ENCODE results near the gene PFKFB3.
A peak's percentile ranks its signal among the peaks of the same experiment; 100 is the strongest.
"Not testable (repeated sequence)": the region's sequence is repeated elsewhere in the genome, so short reads cannot be mapped to it uniquely, and the experiment has no call there.

The PFKFB3 gene

GRCh38 chr10:6236349-6237198 is 33.8 kb downstream of the PFKFB3 start:
- no peak for DNase-seq (ENCODE audit: low read depth)

GRCh38 chr10:6237199-6237530 is 34.4 kb downstream of the PFKFB3 start:
- no peak for DNase-seq (ENCODE audit: low read depth)

DNA sequence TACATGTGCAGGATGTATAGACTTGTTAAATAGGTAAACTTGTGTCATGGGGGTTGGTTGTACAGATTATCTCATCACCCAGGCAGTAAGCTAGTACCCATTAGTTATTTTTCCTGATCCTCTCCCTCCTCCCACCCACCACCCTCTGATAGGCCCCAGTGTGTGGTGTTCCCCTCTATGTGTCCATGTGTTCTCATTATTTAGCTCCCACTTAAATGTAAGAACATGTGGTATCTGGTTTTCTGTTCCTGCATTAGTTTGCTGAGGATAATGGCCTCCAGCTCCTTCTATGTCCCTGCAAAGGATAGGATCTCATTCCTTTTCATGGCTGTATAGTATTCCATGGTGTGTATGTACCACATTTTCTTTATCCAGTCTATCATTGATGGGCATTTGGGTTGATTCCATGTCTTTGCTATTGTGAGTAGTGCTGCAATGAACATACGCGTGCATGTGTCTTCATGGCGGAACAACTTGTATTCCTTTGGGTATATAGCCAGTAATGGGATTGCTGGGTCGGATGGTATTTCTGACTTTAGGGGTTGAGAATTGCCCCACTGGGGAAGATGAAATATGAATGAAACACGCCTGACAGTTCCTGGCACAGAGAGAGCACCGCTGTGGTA is 36.0 kb downstream of the PFKFB3 start:
- not testable (repeated sequence) for DNase-seq (ENCODE audit: low read depth)

GRCh38 chr10:6239213-6239991 is 36.7 kb downstream of the PFKFB3 start:
- peak; percentile 11 for DNase-seq (ENCODE audit: low read depth)

- DNase-seq (ENCODE audit: low read depth), result no peak
Observed at GRCh38 chr10:6240254-6240653, 37.5 kb downstream of the PFKFB3 start.

- DNase-seq (ENCODE audit: low read depth), result no peak
Observed at GRCh38 chr10:6242089-6242488, 39.4 kb downstream of the PFKFB3 start.

DNA sequence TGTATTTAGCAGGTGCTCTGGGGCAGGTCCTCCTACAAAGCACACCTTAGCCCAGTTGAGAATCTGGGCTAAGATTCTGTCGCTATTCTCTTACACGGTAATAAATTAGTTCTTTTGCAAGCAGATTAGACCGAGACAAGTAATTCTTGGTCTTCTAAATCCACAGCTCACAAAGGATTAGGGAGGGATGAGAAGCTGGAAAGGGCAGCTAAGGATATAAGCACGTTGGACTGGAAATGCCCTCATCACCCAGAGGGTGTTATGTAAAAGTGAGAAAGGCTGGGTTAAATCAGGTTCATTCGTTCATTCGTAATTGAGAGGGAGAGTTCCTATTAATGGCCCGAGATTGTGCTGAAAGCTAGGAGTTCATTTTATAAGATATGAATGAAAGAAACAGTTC is 41.8 kb downstream of the PFKFB3 start:
- DNase-seq (ENCODE audit: low read depth), result no peak

DNA sequence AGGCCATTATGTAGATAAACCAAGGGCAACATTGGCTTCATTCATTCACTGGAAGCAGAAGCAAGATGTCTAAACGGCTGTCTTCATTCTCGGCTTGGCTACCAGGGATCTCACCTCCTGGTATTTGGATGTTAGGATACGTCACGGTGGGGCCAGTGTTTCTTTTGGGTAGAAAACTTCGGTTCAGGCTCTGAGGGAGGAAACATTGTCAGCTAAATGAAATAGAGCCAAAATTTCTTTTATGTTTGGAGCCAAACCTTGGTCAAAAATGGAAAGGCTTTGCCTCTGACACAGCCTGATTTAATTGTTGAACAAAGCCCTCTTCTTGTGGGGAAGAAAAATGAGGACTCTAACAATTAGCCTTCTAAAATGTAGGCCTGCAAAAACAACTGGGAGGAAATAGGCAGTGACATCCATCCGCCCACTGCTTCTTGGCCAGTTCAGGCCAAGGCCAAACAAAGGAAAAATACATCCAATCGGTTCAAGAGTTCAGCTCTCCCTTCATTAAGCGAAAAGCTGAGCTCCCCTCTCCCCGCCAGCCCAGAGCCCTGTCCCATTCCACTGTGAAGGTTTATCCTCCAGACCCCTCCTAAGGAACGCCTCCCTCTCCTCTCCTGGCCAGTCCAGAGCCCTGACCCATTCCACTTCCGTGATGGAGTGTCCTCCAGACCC is 44.4 kb downstream of the PFKFB3 start:
- DNase-seq (ENCODE audit: low read depth), result no peak

GRCh38 chr10:6248908-6249307 is 46.2 kb downstream of the PFKFB3 start:
- not testable (repeated sequence) for DNase-seq (ENCODE audit: low read depth)

DNA sequence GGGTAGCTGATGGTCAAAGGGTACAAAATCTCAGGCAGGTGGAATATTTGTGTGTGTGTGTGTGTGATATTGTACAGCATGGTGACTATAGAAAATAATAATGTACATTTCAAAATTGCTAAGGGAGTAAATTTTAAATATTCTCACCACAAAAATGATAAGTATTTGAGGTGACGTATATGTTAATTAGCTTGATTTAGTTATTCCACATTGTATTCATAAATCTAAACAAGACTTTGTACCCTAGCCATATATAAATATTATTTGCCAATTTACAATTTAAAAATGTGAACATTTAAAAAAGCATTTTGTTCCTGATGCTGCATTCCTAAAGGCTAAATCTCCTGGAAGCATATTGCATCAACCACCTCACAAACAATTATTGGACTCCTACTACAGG is 47.0 kb downstream of the PFKFB3 start:
- DNase-seq (ENCODE audit: low read depth), result no peak

- DNase-seq (ENCODE audit: low read depth), result no peak
Observed at GRCh38 chr10:6250745-6251144, 48.0 kb downstream of the PFKFB3 start.

- DNase-seq (ENCODE audit: low read depth), result no peak
Observed at GRCh38 chr10:6254201-6254600, 51.5 kb downstream of the PFKFB3 start.

DNA sequence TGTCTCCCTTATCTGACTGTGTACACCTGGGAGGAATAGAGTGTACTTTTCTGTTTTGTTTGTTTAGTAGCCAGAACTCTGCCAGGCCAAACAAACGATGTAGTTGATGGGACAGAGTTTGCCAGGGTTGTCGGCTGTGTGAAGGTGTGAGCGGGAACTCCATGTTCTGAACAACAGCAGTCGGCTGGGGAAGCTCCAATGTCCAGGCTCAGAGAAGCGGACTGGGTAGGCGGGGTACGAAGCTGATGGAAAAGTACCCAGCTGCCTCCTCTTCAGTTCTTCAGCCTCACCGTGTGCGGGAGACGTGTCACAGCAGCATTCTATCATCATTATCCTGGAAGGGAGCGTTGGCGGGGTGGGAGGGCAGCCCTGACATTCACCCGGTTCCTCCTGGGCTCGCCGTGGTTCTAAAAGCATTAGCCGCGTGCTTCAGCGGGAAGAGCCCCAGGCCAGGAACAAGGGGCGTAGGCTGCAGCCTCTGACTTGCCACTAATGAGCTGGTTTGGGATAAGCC is 52.9 kb downstream of the PFKFB3 start:
- no peak for DNase-seq (ENCODE audit: low read depth)

GRCh38 chr10:6256439-6256838 is 53.7 kb downstream of the PFKFB3 start:
- no peak for DNase-seq (ENCODE audit: low read depth)

- no peak for DNase-seq (ENCODE audit: low read depth)
Observed at GRCh38 chr10:6259153-6259552, 56.4 kb downstream of the PFKFB3 start.

DNA sequence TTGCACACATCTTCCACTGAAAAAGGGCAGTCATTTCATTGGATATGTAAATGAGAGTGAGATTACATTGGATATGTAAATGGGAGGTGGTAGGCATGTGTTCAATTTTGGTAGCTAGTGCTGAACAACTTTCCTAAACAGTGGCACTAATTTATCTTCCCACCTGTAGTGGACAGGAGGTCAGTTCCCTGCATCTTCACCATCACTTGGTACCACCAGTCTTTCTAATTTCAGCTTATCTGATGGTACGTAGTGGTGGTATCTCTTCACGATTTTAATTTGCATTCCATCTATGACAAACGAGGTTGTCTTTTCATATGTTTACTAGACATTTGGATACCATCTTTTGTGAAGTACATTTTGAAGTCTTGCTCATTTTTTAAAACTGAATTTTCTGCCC is 58.1 kb downstream of the PFKFB3 start:
- no peak for DNase-seq (ENCODE audit: low read depth)

DNA sequence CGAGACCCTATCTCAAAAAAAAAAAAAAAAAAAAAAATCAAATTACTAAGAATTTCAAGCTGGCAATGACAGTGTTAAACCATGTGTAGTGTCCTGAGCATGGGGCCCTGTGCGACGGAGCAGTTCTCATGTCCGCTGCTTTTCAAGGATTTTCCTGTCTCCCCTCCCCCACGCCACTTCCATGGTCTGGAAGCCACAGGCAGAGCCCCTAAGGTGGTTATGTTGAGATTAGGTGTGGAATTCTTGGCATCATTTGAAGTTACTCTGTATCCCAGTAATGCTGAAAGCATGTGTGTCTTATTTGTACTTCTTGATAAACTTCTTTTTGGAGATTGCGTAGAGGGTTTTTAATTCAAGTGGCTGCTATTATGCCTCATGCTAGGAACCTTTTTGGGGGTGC is 65.2 kb downstream of the PFKFB3 start:
- DNase-seq (ENCODE audit: low read depth), result no peak

DNA sequence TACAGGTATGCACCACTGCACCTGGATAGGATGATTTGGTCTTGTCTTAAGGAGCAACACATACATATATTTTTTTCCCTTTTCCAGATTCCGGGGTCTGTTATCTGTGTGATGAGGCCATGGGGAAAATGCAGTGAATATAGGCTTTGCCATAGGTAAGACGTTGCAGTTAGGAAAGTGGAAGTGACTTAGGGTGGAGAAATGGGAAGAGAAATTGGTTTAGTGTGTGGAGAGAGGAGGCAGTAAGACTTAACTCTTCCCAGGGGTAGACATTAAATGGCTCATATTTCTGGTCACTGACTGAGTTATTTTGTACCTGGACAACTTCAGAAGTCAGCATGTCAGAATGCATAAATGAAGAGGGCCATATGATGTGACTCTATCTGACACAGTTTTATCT is 66.7 kb downstream of the PFKFB3 start:
- no peak for DNase-seq (ENCODE audit: low read depth)

- peak; percentile 26 for DNase-seq (ENCODE audit: low read depth)
Observed at GRCh38 chr10:6269953-6270867, 67.5 kb downstream of the PFKFB3 start.

- no peak for DNase-seq (ENCODE audit: low read depth)
Observed at GRCh38 chr10:6270951-6271350, 68.2 kb downstream of the PFKFB3 start.

DNA sequence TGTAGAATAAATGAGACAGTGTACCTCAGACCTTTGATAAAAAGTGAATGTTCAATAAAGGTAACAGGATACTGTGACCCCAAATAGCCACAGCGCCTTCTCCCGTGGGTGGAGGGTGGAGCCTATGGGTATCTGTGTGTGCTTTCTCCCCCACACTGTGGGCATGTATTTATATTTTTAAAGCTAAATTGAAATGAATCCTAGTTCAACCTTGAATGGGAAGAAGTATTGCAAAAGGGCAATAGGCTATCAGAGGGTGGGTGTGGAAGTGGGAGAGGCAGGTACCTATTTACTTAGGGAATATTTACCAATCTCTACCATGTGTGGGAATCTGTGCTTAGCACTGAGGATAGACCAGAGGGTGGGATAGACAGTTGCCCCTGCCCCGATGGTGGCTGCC is 68.9 kb downstream of the PFKFB3 start:
- DNase-seq (ENCODE audit: low read depth), result no peak

Measured in stimulated activated CD8-positive, alpha-beta memory T cell treated with anti-CD3 and anti-CD28 coated beads, Interleukin-15, amount 100 ng/mL, for 24 hours (primary cell).